GM12874 (cell line): Measurements from ENCODE around the gene VEZT.

Source experiments
- TF ChIP-seq, protein P1 (sequence below): IDR thresholded peaks from 2 replicates; pipeline ENCODE4 v1.5.1; 2011; ENCODE audit warnings: low read depth, mild to moderate bottlenecking, control low read depth, low read length, moderate library complexity; ENCODE audit not compliant: insufficient read depth

VEZT gene

DNA sequence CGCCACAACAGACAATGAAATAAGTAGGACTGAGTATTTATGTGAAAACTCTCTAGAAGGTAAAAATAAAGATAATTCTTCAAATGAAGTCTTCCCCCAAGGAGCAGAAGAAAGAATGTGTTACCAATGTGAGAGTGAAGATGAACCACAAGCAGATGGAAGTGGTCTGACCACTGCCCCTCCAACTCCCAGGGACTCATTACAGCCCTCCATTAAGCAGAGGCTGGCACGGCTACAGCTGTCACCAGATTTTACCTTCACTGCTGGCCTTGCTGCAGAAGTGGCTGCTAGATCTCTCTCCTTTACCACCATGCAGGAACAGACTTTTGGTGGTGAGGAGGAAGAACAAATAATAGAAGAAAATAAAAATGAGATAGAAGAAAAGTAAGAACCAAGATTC, 82.7 kb downstream of the VEZT start:
- TF ChIP-seq, protein P1, sequence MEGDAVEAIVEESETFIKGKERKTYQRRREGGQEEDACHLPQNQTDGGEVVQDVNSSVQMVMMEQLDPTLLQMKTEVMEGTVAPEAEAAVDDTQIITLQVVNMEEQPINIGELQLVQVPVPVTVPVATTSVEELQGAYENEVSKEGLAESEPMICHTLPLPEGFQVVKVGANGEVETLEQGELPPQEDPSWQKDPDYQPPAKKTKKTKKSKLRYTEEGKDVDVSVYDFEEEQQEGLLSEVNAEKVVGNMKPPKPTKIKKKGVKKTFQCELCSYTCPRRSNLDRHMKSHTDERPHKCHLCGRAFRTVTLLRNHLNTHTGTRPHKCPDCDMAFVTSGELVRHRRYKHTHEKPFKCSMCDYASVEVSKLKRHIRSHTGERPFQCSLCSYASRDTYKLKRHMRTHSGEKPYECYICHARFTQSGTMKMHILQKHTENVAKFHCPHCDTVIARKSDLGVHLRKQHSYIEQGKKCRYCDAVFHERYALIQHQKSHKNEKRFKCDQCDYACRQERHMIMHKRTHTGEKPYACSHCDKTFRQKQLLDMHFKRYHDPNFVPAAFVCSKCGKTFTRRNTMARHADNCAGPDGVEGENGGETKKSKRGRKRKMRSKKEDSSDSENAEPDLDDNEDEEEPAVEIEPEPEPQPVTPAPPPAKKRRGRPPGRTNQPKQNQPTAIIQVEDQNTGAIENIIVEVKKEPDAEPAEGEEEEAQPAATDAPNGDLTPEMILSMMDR, result no peak

DNA sequence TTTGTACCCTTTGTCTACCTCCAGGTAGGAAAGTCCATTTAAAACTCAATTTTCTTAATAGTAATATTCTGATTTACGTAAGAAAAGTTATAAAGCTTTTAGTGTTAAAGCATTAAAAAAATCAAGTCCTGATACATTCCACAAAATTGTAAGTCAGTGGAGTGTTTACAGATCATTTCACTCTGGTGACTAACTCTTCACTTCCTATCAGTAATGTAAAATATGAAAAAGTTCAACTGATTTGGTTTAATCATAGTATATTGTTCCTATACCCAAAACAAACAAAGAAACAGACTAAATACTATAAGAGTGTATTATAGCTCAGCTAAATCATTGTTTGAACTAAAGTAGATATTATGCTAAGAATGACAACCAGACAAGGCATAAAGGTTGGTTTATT, 85.9 kb downstream of the VEZT start:
- TF ChIP-seq, protein P1, result no peak

DNA sequence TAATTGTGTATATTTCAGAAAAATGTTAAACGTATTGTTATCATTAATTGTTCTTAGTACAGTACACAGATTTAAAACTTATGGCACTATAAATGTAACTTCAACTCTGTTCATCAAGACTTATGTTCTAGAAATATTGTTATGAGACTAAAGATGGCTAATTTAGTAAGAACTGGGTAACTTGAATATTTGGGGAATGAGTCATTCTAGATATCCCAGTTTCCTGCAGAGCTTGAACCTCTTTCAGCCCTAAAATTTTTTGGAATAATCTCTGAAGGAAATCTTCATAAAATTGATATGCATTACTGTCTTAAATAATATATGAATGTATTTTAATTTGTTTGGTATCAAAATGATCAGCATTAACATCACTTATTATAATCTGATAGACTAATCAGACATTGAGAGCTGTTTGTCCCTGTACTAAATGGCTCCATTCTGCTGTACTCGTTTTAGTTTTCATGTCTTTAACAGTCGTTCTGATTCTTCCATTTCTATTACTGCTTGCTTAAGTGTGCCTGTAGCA, 87.1 kb downstream of the VEZT start:
- TF ChIP-seq, protein P1, result no peak

DNA sequence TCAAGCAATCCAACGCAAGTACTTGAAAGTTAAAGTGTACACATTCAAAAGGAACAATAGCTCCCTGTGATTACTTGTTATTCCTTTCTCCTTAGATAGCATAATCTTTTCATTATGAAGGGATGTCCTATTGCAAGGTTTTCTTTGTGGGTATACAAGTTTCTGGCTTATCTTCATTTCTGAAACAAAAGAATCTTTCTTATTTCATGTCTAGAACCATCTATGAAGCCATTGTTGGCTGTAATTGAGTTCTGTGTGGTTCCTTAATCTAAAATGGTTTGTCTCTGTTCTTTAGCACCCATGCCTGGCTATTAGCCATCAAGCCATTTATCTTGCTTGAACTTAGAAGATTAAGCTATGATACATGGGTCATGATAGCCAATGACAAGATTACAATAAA, 95.0 kb downstream of the VEZT start:
- TF ChIP-seq, protein P1, result no peak

DNA sequence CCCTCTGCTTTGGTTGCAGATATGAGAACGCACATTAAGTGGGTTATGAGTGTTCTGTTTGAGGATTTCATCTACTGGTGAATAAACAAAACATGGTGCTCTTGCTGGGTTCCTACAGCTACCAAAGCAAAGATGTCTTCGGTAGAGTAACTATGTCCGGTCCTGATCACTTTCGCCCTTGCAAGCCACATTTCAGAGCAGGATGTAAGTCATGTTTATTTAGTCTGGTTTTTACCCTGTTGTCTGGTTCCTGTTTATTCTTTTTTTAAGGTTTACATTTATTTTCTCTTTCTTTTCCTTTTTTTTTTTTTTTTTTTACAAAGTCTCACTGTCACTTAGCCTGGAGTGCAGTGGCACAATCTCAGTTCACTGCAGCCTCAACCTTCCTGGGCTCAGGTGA, 99.2 kb downstream of the VEZT start:
- TF ChIP-seq, protein P1, result no peak

DNA sequence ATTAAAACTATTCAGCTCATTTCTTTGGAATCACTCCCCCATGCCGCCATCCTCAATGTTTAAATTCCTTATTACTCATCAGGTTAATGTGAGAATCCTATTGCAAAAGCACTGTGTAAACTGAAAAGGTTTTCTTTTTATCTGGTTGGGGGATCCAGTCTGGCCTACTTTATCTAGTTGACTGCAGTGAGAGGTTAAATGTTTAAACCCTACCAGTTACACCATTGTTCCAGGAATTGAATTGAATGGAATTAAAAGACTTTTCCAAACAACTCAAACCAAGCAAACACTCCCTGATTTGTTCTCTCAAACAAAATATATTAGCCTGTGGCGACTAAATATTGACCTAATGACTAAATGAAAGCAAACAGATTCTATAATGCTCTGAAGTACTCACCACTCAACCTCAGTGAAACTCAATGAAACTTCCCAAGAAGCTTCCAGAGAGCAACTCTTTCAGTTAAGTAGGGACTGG, 100.5 kb downstream of the VEZT start:
- TF ChIP-seq, protein P1, result no peak

DNA sequence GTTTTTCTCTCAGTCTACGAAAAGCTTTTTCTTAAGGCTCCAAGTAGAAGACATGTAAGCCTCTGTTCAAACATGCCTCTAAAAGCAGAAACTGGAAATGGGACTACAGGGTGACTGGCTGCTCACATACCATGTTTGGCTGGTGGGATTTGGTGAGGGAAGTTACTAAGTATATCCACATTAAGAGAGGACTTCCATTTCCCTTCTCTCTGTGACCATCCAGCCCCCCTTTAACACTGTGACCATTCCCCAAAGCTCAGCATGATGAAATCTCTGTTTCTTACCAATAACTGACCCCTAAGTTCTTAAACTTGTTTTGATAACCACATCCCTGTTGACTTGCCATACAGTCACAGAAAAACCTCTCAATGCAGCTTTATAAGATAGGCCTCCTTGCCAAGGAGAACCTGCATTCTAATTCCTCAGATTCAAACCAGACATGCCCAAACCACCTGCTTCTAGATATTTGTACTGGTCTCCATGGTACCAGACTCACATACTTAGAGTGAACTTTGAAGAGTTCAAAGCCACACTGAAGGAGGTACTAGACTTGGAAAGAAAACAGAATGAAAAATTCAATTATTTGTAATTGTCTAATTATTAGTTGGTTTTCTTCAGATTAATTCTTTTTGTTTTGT, 102.2 kb downstream of the VEZT start:
- TF ChIP-seq, protein P1, result no peak
